ENCODE measurements around the gene DENND2C.

DENND2C gene

GRCh38 chr1:114552106-114552639, 117.7 kb downstream of the DENND2C start:
- DNase-seq: no peak
- Mint-ChIP-seq H3K4me3 (no peak overlapping the region), H3K27ac (no peak overlapping the region), H3K27me3 (no peaks in the 10 kb centered on the region), H3K36me3 (ENCODE audit: low read depth) (no peaks in the 10 kb centered on the region), H3K4me1 (ENCODE audit: low read depth) (no peaks in the 10 kb centered on the region), H3K9me3 (no peaks in the 10 kb centered on the region)

GRCh38 chr1:114551400-114551799, 118.4 kb downstream of the DENND2C start:
- no peaks in the 10 kb centered on the region for H3K9me3 Mint-ChIP-seq
- H3K4me1 Mint-ChIP-seq (ENCODE audit: low read depth): no peaks in the 10 kb centered on the region
- H3K27ac Mint-ChIP-seq: no peak overlapping the region
- H3K36me3 Mint-ChIP-seq (ENCODE audit: low read depth): no peaks in the 10 kb centered on the region
- no peak overlapping the region for H3K4me3 Mint-ChIP-seq
- no peak for DNase-seq
- no peaks in the 10 kb centered on the region for H3K27me3 Mint-ChIP-seq

- Mint-ChIP-seq H3K36me3 (ENCODE audit: low read depth) (no peaks in the 10 kb centered on the region), H3K9me3 (no peaks in the 10 kb centered on the region), H3K4me1 (ENCODE audit: low read depth) (no peaks in the 10 kb centered on the region), H3K27me3 (no peaks in the 10 kb centered on the region), H3K27ac (no peak overlapping the region), H3K4me3 (no peak overlapping the region)
- no peak for DNase-seq
Measured at GRCh38 chr1:114550336-114550735, 119.5 kb downstream of the DENND2C start.

- Mint-ChIP-seq H3K27ac (no peak overlapping the region), H3K4me3 (no peak overlapping the region), H3K4me1 (ENCODE audit: low read depth) (no peaks in the 10 kb centered on the region), H3K27me3 (no peaks in the 10 kb centered on the region), H3K9me3 (no peaks in the 10 kb centered on the region), H3K36me3 (ENCODE audit: low read depth) (no peaks in the 10 kb centered on the region)
- no peak for DNase-seq
Measured at GRCh38 chr1:114549137-114549536, 120.7 kb downstream of the DENND2C start.

- Mint-ChIP-seq H3K27me3 (no peaks in the 10 kb centered on the region), H3K36me3 (ENCODE audit: low read depth) (no peaks in the 10 kb centered on the region), H3K4me1 (ENCODE audit: low read depth) (no peaks in the 10 kb centered on the region), H3K4me3 (no peak overlapping the region), H3K9me3 (no peaks in the 10 kb centered on the region), H3K27ac (no peak overlapping the region)
- DNase-seq: no peak
Measured at GRCh38 chr1:114547076-114547475, 122.8 kb downstream of the DENND2C start.

GRCh38 chr1:114545796-114546195, 124.1 kb downstream of the DENND2C start:
- Mint-ChIP-seq H3K4me3 (no peak overlapping the region), H3K9me3 (no peaks in the 10 kb centered on the region), H3K27ac (no peak overlapping the region), H3K36me3 (ENCODE audit: low read depth) (no peaks in the 10 kb centered on the region), H3K27me3 (no peaks in the 10 kb centered on the region), H3K4me1 (ENCODE audit: low read depth) (no peaks in the 10 kb centered on the region)
- DNase-seq: no peak

- Mint-ChIP-seq H3K36me3 (ENCODE audit: low read depth) (no peaks in the 10 kb centered on the region), H3K9me3 (no peaks in the 10 kb centered on the region), H3K27me3 (no peaks in the 10 kb centered on the region), H3K27ac (no peak overlapping the region), H3K4me1 (ENCODE audit: low read depth) (no peaks in the 10 kb centered on the region), H3K4me3 (no peak overlapping the region)
- no peak for DNase-seq
Measured at GRCh38 chr1:114545315-114545714, 124.5 kb downstream of the DENND2C start.

- DNase-seq: no peak
- Mint-ChIP-seq H3K36me3 (ENCODE audit: low read depth) (no peaks in the 10 kb centered on the region), H3K4me1 (ENCODE audit: low read depth) (no peaks in the 10 kb centered on the region), H3K27ac (no peak overlapping the region), H3K27me3 (no peaks in the 10 kb centered on the region), H3K9me3 (no peaks in the 10 kb centered on the region), H3K4me3 (no peak overlapping the region)
Measured at GRCh38 chr1:114540821-114541220, 129.0 kb downstream of the DENND2C start.

- H3K36me3 Mint-ChIP-seq (ENCODE audit: low read depth): no peaks in the 10 kb centered on the region
- no peaks in the 10 kb centered on the region for H3K9me3 Mint-ChIP-seq
- DNase-seq: no peak
- no peak overlapping the region for H3K4me3 Mint-ChIP-seq
- H3K27me3 Mint-ChIP-seq: no peaks in the 10 kb centered on the region
- H3K4me1 Mint-ChIP-seq (ENCODE audit: low read depth): no peaks in the 10 kb centered on the region
- H3K27ac Mint-ChIP-seq: no peak overlapping the region
Measured at GRCh38 chr1:114540272-114540671, 129.6 kb downstream of the DENND2C start.

GRCh38 chr1:114536043-114536442, 133.8 kb downstream of the DENND2C start:
- no peak overlapping the region for H3K27ac Mint-ChIP-seq
- no peaks in the 10 kb centered on the region for H3K36me3 Mint-ChIP-seq (ENCODE audit: low read depth)
- H3K27me3 Mint-ChIP-seq: no peaks in the 10 kb centered on the region
- no peak overlapping the region for H3K4me3 Mint-ChIP-seq
- no peaks in the 10 kb centered on the region for H3K9me3 Mint-ChIP-seq
- no peak for DNase-seq
- peaks cover 2% of the 10 kb centered on the region for H3K4me1 Mint-ChIP-seq (ENCODE audit: low read depth)

GRCh38 chr1:114535401-114535800, 134.4 kb downstream of the DENND2C start:
- Mint-ChIP-seq H3K27me3 (no peaks in the 10 kb centered on the region), H3K9me3 (no peaks in the 10 kb centered on the region), H3K36me3 (ENCODE audit: low read depth) (no peaks in the 10 kb centered on the region), H3K27ac (no peak overlapping the region), H3K4me3 (no peak overlapping the region), H3K4me1 (ENCODE audit: low read depth) (peaks cover 5% of the 10 kb centered on the region)
- DNase-seq: no peak

Measured in activated T-cell treated with anti-CD3 and anti-CD28 coated beads, Interleukin-2, amount 50 U/mL, for 24 hours (primary cell).